ENCODE results near the gene RBMS3.

The RBMS3 gene

GRCh38 chr3:29537889-29538609 lies 257.2 kb downstream of the RBMS3 start:
- DNase-seq, result no peak

DNA sequence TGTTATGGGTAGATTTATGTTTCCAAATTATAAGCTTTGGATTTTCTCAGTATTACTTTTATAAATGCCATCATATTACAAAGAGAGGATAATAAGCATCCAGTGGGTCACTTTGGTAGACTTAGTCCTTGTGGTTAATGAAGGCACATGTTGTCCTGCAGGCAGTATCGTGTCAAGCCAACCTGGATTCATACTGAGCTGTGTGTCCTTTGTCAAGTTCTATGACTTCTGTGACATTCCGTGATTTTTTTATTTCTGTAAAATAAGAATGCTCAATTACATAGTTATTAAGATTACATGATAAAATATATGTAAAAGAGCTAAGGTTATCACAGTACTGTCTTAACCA lies 257.7 kb downstream of the RBMS3 start:
- no peak for DNase-seq

DNA sequence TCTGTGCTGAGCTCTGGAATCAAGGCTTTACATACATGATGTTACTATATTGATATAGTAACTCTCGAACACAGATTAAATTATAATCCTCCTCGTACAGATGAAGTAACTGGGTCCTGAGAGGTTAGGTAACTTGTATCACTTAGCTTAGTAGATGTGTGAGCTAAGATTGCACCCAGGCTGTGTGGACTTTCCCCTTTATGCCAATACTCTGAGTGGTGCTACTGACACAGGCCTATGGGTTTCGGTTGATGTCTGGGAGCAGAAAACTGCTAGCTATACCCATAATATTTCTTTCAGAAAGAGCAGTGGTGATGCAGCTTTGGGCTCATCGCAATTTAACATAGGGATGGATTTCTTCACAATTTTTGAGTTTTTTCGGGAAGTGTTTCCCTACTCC lies 259.7 kb downstream of the RBMS3 start:
- no peak for DNase-seq

GRCh38 chr3:29544701-29545363 lies 264.0 kb downstream of the RBMS3 start:
- DNase-seq, result no peak

DNA sequence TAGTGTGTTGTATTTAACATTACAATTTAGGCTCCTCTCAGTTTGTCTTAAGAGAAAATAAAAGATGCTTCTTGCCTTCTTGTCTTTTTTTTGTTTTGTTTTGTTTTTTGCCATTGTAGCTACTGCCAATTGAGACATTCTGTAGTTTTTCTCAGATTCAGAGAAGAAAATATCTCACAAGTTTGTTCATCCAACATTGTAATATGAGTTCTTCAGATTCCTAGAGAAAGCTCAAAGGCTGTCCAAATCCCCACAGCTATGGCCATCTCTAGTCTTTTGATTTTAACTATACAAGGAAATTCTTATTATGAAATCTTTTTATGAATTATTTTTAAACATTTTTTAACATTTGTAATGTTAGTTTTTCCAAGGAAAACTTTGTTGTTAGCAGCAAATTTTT lies 264.7 kb downstream of the RBMS3 start:
- no peak for DNase-seq

GRCh38 chr3:29552051-29552450 lies 271.2 kb downstream of the RBMS3 start:
- DNase-seq, result no peak

GRCh38 chr3:29554566-29554965 lies 273.7 kb downstream of the RBMS3 start:
- no peak for DNase-seq

DNA sequence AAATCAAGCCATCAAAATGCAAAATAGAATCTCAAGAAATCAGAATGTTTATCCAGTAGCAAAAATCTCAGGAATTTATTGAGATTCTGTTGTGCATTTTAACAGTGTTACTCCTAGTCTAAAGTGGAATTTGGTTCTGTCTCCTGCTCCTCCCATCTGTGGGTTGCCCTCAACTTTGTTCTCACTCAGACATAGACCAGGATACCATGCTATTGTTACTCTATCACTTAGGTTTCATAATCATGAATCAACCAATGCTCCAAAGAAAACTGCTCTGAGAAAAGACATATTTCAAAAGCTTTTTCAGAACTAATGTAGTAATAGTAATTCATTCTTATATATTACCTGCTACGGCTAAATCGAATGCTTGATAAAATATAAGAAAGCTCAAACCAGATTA lies 274.7 kb downstream of the RBMS3 start:
- DNase-seq, result no peak

- no peak for DNase-seq
Measured at GRCh38 chr3:29557186-29557585, 276.3 kb downstream of the RBMS3 start.

DNA sequence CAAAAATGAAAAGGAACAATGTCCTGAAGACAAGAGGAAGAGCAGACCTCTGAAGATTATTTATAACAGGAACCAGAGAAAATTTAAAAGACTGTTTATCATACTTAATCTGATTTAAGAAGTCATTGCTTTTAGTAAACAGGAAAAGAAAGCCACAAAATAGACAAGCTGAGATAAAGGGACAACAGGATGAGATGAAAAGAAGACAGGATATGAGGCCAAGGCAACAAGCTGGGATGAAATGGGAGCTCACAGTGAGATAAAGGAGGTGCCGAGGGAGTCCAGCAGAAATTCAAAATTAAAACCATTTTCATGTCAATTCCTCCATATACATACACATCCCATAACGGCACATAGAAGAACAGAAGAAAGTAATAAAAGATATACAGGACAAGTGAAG lies 277.0 kb downstream of the RBMS3 start:
- DNase-seq, result no peak

DNA sequence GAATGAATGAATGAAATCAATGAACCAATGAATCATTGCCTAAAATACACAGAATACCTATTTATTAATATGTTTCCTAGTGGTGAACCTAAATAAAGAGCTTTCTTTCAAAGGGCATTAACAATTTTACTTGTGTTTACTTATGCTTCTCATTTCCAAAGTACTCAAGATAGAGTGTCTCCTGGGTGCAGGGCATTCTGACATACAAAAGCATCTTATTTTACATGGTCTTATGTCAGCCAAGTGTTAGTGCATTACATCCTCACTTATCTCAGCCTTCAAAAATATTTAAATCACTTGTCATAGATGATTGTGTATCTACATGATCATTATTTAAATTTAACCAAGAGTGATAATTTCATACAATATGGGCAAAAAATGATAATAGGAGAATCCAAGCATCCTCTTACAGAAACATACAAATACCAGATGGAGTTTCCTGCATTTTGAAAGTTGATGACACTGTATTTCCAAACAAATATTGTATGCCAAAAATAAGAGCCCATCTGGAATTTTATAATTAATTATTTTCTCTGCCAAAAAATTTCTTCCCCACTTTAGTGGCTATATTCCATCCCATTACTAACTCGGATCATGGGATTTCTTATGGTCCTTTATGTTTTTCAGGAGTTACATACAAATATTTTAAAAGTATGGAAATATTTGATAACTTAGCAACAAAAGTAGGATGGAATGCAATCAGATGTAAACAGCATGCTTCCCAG lies 279.0 kb downstream of the RBMS3 start:
- no peak for DNase-seq

- DNase-seq, result no peak
Measured at GRCh38 chr3:29561651-29562149, 280.8 kb downstream of the RBMS3 start.

- no peak for DNase-seq
Measured at GRCh38 chr3:29565236-29565635, 284.4 kb downstream of the RBMS3 start.

DNA sequence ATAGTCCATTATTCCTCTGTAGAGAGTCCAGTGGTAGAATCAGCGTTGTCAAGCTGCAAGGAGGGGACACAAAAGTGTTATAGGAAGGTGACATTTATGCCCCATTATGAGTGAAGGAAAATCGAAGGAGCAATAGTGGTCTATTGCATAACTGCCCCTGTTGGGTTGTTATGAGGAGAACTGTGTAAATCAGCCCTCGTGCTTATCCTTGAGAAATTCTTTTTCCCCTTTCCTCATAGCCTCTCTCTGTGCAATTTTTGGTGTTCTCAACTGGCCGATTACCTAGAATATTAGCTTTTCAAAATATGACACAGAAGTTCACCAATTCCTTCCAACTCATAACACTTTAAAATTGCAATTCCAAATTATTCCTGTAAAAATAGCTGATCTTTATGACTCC lies 286.6 kb downstream of the RBMS3 start:
- DNase-seq, result no peak

- no peak for DNase-seq
Measured at GRCh38 chr3:29568355-29568754, 287.5 kb downstream of the RBMS3 start.

DNA sequence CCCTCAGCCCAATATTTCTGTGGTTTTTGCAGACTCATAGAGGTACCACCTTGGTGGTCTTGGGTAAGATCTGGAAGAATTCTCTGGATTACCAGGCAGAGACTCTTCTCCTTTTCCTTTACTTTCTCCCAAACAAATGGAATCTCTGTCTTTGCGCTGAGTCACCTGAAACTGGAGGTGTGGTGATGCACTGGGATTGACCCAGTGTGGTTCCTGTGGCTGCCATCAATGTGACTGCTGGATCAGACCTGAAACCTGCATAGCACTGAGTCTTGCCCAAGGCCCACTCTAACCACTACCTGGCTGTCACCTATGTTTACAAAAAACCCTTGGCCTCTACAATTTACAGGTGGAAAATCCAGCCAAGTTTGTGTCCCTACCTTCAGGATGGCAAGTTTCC lies 295.3 kb downstream of the RBMS3 start:
- DNase-seq, result no peak

DNA sequence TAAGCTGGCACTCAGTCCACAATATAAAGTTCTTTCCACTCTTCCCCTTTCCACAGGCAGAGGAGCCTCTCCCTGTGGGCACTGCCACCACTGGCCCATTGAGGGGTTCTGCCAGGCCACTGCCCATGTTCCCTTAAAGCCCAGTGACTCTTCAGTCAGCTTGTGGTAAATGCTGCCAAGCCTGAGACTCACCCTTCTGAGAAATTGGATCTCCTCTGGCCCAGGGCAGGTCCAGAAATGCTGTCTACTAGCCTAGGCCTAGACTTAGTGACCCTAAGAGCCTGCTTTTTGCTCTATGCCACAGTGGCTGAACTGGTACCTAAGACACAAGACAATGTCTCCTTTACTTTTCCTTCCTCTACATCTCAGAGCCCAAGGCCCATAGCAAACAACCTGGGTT lies 295.8 kb downstream of the RBMS3 start:
- no peak for DNase-seq

DNA sequence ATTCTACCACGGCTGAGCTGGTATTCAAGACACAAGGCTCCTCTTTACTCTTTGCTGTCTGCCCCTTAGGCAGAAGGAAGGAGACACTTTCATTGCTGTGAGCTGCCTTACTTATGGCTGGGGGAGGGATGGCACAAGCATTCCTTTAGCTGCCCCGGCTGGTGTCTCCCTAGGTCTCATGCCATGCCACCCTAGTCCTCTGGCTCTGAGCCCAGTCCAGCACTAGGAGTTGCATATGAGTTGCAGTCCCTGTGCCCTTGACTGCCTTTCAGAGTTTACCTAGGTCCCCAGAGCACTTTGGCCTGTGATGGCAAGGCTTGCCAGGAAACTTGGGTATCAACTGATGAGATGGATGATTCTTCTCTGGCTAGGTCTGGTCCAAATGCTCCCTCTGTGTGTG lies 296.4 kb downstream of the RBMS3 start:
- no peak for DNase-seq

DNA sequence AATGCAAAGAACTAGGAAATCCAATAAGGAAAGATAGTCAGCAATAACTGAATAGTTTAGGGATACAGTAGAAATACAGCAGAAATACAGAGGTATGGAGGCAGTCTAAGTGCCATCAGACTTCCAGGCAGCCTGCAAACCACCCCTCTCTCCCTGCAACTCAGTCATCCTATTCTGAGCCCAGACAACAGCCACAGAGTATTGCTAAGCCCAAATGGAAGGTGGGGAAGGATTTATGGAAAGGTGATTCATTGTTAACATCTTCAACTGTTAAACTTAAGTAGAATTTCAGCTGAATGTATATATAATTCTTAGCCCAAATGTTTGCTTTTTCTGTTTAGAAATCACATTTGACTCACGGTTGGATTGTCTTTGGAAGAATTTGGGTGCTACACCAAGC lies 300.4 kb downstream of the RBMS3 start:
- DNase-seq, result no peak

- DNase-seq, result no peak
Measured at GRCh38 chr3:29582273-29582672, 301.4 kb downstream of the RBMS3 start.

GRCh38 chr3:29583861-29584260 lies 303.0 kb downstream of the RBMS3 start:
- no peak for DNase-seq

- no peak for DNase-seq
Measured at GRCh38 chr3:29585368-29585767, 304.5 kb downstream of the RBMS3 start.

DNA sequence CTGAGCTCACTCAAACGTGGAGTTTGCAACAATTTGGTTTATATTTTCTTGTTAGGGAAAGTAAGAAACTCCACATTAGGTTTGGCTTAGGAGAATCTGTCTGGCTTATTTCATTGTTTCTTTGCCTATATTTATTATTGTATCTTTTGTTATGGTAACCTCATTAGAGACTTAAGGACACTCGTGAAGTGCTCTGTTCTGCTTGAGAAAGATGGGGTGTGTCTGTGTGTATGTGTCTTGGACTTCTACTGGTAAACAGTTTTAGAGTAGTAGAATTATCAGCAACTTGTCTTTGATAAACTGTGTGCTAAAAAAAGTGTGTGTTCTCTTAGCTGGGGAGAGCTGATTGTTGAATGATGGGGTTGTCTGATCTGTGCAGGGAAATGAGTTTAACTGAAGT lies 306.5 kb downstream of the RBMS3 start:
- DNase-seq, result no peak

- DNase-seq, result no peak
Measured at GRCh38 chr3:29590012-29590411, 309.1 kb downstream of the RBMS3 start.
